Panc1 (cell line): ENCODE measurements around the gene TRIO. TPM values are rescaled to one million over a fixed set of nuclear protein-coding genes. Genes with fewer than 3 reads are reported as not detected.

ENCODE experiments used
- ATAC-seq: fragments of 200-7000 bp; cut with Tn5 transposase; 2 replicates; pipeline ENCODE4 v1.9.1; 2020; ENCODE audit warnings: mild to moderate bottlenecking, moderate library complexity
- BruUV-seq: library from RNA; stranded (reverse); fragments of 400-500 nt; replicated peaks from 2 replicates; lab custom pipeline; 2021; lab: Mats Ljungman, UMichigan
- CTCF ChIA-PET: fragments of 300-600 bp; sonication (Branson Sonifier 250); formaldehyde crosslinking; loops from one replicate; lab custom pipeline; 2022; ENCODE audit warnings: antibody characterized with exemption; lab: Charles Lee
- POLR2A ChIA-PET: fragments of 300-600 bp; sonication (Branson Sonifier 250); formaldehyde crosslinking; loops from one replicate; lab custom pipeline; 2022; ENCODE audit warnings: antibody characterized with exemption; lab: Charles Lee
- DNase-seq: peaks from one replicate; pipeline ENCODE4 v3.0.0-alpha.2; 2010; ENCODE audit warnings: low read depth, low spot score
- H3K27ac ChIP-seq: 2 replicates; pipeline ENCODE4 v1.5.1; 2011; ENCODE audit warnings: mild to moderate bottlenecking, low read length, inconsistent platforms
- H3K27me3 ChIP-seq: fragments of 200-500 bp; sonication (Bioruptor generic); 2 replicates; pipeline ENCODE4 v1.6.0; 2014; ENCODE audit warnings: low read length, inconsistent platforms; ENCODE audit not compliant: control insufficient read depth, insufficient read depth
- H3K36me3 ChIP-seq: fragments of 200-500 bp; sonication (Bioruptor generic); 2 replicates; pipeline ENCODE4 v1.5.1; 2014; ENCODE audit warnings: inconsistent platforms, mild to moderate bottlenecking, low read length, moderate library complexity; ENCODE audit not compliant: control insufficient read depth, insufficient read depth
- H3K4me1 ChIP-seq: 2 replicates; pipeline ENCODE4 v1.5.1; 2011; ENCODE audit warnings: inconsistent platforms, mild to moderate bottlenecking, low read length, moderate library complexity; ENCODE audit not compliant: control insufficient read depth, insufficient read depth
- H3K4me3 ChIP-seq, 2 experiments: 2 replicates each; pipeline ENCODE4 v1.5.1; 2011 to 2012; ENCODE audit warnings: low read depth in 2 of 2, low read length in 2 of 2, mild to moderate bottlenecking in 2 of 2, inconsistent platforms in 1 of 2, moderate library complexity in 1 of 2
- H3K9me3 ChIP-seq: fragments of 200-500 bp; sonication (Bioruptor generic); 2 replicates; pipeline ENCODE4 v1.5.1; 2014; ENCODE audit warnings: low read depth, mild to moderate bottlenecking, inconsistent platforms, low read length, moderate library complexity; ENCODE audit not compliant: control insufficient read depth, insufficient read depth
- POLR2AphosphoS5 ChIP-seq: IDR thresholded peaks from 2 replicates; pipeline ENCODE4 v1.6.1; 2012; ENCODE audit warnings: mild to moderate bottlenecking, low read depth, low read length, moderate library complexity
- SIN3A ChIP-seq: IDR thresholded peaks from 2 replicates; pipeline ENCODE4 v1.6.1; 2012; ENCODE audit warnings: low read depth, mild to moderate bottlenecking, low read length, moderate library complexity, borderline replicate concordance; ENCODE audit not compliant: insufficient read depth
- TCF7L2 ChIP-seq: IDR thresholded peaks from 2 replicates; pipeline ENCODE4 v1.6.1; 2011; ENCODE audit warnings: mild to moderate bottlenecking, low read depth, low read length, inconsistent platforms
- in situ Hi-C: cut with HindIII; loops from 2 replicates; pipeline ENCODE4 v1.10.0; 2016; ENCODE audit warnings: low sequenced_read_pairs, low pct_unique_long_range_greater_than_20kb
- intact Hi-C: fragments of 100-400 bp; cut with micrococcal nuclease; formaldehyde crosslinking; loops from one replicate; pipeline ENCODE4 v1.10.0; 2022; ENCODE audit not compliant: unreplicated experiment
- total RNA-seq: library from RNA; stranded (reverse); gene quantifications from one replicate; pipeline ENCODE4 v1.2.1, GENCODE V29; 2021; ENCODE audit not compliant: unreplicated experiment
- TF ChIP-seq, protein P1 (sequence below), 2 experiments: IDR thresholded peaks; 2 replicates each; pipeline ENCODE4 v1.6.1; 2011 to 2012; ENCODE audit warnings: low read depth in 2 of 2, control low read depth in 1 of 2, low read length in 1 of 2, mild to moderate bottlenecking in 1 of 2, moderate library complexity in 1 of 2; ENCODE audit not compliant: insufficient read depth in 1 of 2
- TF ChIP-seq, protein P2 (sequence below): fragments of 450-650 bp; IDR thresholded peaks from 2 replicates; pipeline ENCODE4 v1.5.1; 2017; ENCODE audit warnings: mild to moderate bottlenecking

TRIO gene
- total RNA-seq, 1 experiment from 2014 or later, result 349 TPM

DNA sequence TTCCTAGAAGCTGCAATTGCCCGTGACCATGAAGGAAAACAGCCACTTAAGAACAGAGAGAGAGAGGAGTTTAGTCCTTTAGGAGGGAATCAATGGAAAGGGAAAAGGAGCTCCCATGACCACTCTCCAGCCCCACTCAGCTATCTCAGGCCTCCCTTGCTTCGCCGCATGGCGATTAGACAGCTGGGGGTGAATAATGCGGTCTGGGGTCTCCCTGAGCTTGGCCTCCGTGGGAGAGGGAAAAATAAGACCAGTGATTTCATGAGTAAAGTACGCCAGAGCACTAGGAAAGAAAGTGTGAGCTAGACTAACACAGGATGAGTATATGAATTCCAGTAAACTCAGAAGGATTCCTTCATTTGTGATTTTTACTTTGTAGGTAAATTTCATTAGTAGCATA, 180.3 kb downstream of the TRIO start:
- DNase-seq (no peak), ATAC-seq (no peak)
- peaks cover 11% of the 10 kb centered on the region for H3K4me1 ChIP-seq
- in situ Hi-C loops (no loop called here), intact Hi-C loops (no loop called here)
- TF ChIP-seq, protein P1, sequence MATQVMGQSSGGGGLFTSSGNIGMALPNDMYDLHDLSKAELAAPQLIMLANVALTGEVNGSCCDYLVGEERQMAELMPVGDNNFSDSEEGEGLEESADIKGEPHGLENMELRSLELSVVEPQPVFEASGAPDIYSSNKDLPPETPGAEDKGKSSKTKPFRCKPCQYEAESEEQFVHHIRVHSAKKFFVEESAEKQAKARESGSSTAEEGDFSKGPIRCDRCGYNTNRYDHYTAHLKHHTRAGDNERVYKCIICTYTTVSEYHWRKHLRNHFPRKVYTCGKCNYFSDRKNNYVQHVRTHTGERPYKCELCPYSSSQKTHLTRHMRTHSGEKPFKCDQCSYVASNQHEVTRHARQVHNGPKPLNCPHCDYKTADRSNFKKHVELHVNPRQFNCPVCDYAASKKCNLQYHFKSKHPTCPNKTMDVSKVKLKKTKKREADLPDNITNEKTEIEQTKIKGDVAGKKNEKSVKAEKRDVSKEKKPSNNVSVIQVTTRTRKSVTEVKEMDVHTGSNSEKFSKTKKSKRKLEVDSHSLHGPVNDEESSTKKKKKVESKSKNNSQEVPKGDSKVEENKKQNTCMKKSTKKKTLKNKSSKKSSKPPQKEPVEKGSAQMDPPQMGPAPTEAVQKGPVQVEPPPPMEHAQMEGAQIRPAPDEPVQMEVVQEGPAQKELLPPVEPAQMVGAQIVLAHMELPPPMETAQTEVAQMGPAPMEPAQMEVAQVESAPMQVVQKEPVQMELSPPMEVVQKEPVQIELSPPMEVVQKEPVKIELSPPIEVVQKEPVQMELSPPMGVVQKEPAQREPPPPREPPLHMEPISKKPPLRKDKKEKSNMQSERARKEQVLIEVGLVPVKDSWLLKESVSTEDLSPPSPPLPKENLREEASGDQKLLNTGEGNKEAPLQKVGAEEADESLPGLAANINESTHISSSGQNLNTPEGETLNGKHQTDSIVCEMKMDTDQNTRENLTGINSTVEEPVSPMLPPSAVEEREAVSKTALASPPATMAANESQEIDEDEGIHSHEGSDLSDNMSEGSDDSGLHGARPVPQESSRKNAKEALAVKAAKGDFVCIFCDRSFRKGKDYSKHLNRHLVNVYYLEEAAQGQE (IDR thresholded peaks at IDR 0.05; ENCODE audit: insufficient read depth in 1 of 2, low read depth in 2 of 2, low read length in 1 of 2), result no peak
- TF ChIP-seq TCF7L2, result no peak
- TF ChIP-seq, protein P2, sequence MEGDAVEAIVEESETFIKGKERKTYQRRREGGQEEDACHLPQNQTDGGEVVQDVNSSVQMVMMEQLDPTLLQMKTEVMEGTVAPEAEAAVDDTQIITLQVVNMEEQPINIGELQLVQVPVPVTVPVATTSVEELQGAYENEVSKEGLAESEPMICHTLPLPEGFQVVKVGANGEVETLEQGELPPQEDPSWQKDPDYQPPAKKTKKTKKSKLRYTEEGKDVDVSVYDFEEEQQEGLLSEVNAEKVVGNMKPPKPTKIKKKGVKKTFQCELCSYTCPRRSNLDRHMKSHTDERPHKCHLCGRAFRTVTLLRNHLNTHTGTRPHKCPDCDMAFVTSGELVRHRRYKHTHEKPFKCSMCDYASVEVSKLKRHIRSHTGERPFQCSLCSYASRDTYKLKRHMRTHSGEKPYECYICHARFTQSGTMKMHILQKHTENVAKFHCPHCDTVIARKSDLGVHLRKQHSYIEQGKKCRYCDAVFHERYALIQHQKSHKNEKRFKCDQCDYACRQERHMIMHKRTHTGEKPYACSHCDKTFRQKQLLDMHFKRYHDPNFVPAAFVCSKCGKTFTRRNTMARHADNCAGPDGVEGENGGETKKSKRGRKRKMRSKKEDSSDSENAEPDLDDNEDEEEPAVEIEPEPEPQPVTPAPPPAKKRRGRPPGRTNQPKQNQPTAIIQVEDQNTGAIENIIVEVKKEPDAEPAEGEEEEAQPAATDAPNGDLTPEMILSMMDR, result no peak
- no peak for TF ChIP-seq POLR2AphosphoS5
- no peak for TF ChIP-seq SIN3A
- no peak overlapping the region for H3K4me3 ChIP-seq
- no peaks in the 10 kb centered on the region for H3K27me3 ChIP-seq
- POLR2A ChIA-PET, result no interaction called here
- BruUV-seq, result TSS peak; percentile 0
- CTCF ChIA-PET, result no interaction called here
- H3K9me3 ChIP-seq, result no peaks in the 10 kb centered on the region
- H3K36me3 ChIP-seq, result peaks cover 46% of the 10 kb centered on the region
- no peak overlapping the region for H3K27ac ChIP-seq

DNA sequence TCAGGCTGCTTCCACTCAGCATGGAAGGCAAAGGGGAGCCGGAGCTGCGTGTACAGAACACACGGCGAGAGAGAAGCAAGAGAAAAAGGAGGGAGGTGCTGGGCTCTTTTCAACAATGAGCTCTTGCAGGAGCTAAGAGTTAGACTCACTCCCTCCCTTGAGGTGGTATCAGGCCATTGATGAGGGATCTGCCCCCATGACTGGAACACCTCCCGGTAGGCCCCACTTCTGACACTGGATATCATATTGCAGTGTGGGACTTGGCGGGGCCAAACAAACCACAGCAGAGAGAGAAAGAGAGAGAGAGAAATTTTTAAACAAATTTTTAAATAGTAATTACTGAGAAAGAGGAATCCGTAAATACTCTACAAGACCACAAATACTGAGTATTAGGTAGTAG, 182.2 kb downstream of the TRIO start:
- TF ChIP-seq TCF7L2 (no peak), POLR2AphosphoS5 (no peak), SIN3A (no peak)
- TF ChIP-seq, protein P2, result no peak
- TF ChIP-seq, protein P1 (IDR thresholded peaks at IDR 0.05; ENCODE audit: insufficient read depth in 1 of 2, low read depth in 2 of 2, low read length in 1 of 2), result no peak
- H3K4me3 ChIP-seq, result no peak overlapping the region
- no TSS peak for BruUV-seq
- POLR2A ChIA-PET, result no interaction called here
- ATAC-seq (no peak), DNase-seq (no peak)
- in situ Hi-C loops, result no loop called here
- intact Hi-C loops, result no loop called here
- H3K9me3 ChIP-seq, result no peaks in the 10 kb centered on the region
- H3K27me3 ChIP-seq, result no peaks in the 10 kb centered on the region
- peaks cover 38% of the 10 kb centered on the region for H3K36me3 ChIP-seq
- CTCF ChIA-PET, result no interaction called here
- H3K4me1 ChIP-seq, result peaks cover 16% of the 10 kb centered on the region
- no peak overlapping the region for H3K27ac ChIP-seq
